Stimulated activated CD4-positive, alpha-beta T cell treated with anti-CD3 and anti-CD28 coated beads, TNF-alpha, amount 100 ng/mL, for 24 hours (primary cell): Measurements from ENCODE around the gene BRD9.
"Not testable (repeated sequence)": the region's sequence is repeated elsewhere in the genome, so short reads cannot be mapped to it uniquely, and the experiment has no call there.

Experiments
- DNase-seq, 3 experiments: peaks; one replicate each; pipeline ENCODE4 v3.0.0-alpha.2; 2020; ENCODE audit warnings: low read depth in 3 of 3

The BRD9 gene

DNA sequence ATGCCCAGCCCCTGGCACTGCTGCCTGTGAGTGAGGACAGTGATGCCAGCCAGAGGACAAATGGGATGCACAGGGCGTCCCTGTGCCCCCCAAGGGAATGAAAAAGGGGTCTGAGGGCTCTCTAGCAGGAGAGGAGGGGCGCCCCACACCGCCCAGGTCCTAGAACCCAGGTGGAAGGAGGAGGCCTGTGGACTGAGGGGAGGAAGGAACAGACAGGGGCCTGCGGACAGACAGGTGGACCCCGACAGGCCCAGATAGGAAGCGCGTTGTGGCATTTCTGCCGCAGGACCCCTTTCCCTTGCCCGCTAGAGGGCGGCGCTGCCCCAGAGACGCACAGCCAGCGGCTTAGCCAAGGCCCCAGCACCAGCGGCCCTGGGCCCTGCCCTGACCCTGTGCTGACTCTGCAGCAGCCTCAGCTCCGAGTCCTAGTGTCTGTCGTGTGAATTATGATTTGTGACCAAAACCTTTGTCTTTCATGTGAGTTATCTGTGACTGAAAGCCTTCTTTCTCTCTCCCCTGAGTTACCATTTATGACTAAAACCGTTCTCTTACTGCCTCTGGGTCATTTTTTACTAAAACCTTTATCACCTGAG lies 30.8 kb upstream of the BRD9 start:
- DNase-seq: peak; percentile 38 to 64 (median 45)

- DNase-seq: no peak
These were observed 30.1 kb upstream of the BRD9 start for GRCh38 chr5:922436-923280.

GRCh38 chr5:921456-922435 lies 29.1 kb upstream of the BRD9 start:
- DNase-seq: no peak

GRCh38 chr5:920321-920720 lies 27.7 kb upstream of the BRD9 start:
- DNase-seq: no peak

DNA sequence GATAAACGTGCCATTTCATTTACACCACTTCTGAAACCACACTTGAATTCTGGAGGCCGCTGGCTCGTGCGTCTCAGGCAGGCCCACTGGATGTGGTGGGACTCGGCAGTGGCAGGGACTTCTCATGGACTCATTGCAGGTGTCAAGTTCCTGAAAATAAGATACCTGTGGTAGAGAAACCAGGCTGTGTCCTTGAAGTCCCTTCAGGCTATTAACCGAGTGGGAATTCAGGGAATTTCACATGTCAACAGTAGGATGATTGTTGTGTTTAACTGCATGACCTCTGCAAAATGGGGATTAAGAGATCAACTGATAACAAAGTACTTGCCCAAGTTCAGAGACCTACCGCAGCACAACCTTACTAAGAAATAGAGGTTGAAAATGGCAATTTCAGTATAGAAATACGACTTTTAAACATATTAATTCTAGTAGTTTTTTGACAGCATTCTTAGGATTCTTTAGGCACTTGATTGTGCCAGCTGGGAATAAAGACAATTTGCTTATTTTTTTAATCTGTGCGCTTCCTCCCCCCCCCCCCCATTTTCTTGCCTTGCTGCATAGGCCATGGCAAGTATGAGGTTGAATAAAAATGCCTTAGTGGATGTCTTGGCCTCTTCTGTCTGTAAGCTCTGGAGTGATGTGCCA lies 26.9 kb upstream of the BRD9 start:
- DNase-seq: no peak

DNA sequence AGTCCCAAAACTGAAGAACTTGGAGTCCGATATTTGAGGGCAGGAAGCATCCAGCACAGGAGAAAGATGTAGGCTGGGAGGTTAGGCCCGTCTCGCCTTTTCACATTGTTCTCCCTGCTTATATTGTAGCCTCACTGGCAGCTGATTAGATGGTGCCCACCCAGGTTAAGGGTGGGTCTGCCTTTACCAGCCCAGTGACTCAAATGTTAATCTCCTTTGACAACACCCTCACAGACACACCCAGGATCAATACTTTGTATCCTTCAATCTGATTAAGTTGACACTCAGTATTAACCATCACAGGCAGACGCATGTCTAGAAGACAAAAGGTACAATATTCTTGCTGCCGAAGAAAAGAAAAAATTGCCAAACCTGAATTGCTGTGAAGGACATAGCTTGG lies 26.1 kb upstream of the BRD9 start:
- DNase-seq: not testable (repeated sequence)

DNA sequence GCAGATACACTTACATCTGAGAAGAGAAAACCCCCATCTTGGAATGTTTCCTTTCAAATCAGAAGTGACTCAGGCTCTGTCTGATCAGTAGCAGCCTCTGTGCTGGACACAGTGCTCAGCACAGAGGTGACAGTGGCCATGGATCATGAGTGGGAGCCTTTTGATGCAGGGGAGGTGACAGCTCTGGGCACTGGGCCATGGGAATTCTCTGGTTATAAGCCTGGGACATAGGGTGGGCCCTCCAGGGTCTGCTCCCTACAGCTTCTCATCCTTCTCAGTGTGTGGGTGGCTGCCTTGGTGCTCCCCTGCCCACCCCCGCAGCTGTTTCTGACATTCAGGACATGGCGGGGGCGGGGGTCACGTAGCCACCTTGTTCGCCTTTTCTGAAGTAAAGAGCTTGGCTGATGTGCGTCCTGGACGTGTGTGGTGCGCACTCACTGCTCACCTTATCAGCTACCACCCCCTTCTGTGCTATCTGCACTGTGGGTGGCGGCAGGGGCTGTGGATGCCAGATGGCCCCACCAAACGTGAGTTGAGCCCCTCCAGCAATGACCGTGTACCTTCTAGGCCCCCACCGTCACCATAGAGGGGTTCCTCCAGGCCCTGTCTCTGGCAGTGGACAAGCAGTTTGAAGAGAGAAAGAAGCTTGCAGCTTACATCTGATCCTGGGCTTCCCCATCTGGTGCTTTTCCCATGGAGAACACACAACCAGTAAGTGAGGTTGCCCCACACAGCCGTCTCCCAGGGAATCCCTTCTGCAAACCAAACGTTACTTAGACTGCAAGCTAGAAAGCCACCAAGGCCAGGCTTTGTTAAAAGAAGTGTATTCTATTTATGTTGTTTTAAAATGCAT lies 24.1 kb upstream of the BRD9 start:
- DNase-seq: no peak

DNA sequence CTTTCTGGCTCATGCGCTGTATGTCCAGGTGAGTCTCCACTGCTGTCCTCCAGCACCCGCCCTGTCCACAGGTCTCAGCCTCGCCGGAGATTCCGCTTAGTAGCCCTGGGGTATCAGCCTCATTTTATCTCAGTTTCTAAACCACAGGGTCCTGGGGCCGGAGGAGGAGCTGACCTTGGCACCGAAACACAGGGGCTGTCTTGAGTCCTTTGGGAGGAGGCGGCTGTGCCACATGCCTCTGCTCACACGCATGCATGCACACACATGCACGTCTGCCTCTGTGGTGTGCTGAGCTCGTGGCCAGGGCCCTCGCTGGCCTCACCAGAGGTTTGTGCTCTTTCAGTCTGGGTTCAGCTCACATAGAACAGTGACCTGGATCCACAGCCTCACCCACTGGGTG lies 23.3 kb upstream of the BRD9 start:
- DNase-seq: no peak

DNA sequence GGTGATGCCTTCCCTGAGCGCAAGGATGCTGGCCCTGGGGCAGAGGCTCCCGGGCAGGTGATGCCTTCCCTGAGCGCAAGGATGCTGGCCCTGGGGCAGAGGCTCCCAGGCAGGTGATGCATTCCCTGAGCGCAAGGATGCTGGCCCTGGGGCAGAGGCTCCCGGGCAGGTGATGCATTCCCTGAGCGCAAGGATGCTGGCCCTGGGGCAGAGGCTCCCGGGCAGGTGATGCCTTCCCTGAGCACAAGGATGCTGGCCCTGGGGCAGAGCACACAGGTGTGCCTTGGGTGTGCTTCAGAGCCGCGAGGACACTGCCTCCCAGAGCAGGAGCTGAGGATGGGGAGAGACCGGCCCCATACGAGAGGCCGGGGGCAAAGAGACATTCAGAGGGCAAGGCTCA lies 22.7 kb upstream of the BRD9 start:
- not testable (repeated sequence) for DNase-seq

DNA sequence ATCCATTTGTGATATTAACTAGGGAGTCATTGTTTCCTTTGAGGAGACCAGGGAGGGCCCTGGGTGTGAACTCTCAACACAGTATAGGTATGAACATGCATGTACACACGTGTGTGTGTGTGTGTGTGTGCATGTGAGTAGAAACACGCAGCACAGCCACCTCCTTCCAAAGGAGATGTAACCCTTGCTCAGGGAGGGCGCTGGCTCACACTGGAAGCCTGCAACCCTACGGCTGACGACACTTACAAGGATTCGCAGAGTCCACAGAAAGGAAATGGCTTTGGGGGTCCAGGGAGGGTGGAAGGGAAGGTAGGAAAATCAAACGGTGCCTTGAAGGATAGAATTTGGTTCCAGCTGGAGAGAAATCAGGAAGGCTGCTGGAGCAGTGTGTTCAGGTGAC lies 22.0 kb upstream of the BRD9 start:
- no peak for DNase-seq

- DNase-seq: no peak
These were observed 21.6 kb upstream of the BRD9 start for GRCh38 chr5:914174-914573.

- DNase-seq: peak; percentile 42 to 77 (median 58)
These were observed 19.9 kb upstream of the BRD9 start for GRCh38 chr5:912280-913091.

DNA sequence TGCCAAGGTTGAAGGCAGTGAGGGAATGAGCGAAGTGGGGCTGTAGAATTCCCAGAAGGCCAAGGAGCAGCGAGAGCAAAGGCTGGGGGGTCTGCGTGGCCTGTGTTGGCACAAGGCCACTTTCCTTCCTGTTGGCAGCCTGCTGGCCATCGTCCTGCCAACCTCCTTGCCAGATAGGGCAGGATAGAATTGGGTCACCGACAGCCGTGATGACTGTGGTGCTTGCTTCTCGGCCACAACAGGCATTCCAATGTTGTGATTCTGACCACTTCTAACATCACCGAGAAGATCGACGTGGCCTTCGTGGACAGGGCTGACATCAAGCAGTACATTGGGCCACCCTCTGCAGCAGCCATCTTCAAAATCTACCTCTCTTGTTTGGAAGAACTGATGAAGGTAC lies 19.0 kb upstream of the BRD9 start:
- DNase-seq: no peak

DNA sequence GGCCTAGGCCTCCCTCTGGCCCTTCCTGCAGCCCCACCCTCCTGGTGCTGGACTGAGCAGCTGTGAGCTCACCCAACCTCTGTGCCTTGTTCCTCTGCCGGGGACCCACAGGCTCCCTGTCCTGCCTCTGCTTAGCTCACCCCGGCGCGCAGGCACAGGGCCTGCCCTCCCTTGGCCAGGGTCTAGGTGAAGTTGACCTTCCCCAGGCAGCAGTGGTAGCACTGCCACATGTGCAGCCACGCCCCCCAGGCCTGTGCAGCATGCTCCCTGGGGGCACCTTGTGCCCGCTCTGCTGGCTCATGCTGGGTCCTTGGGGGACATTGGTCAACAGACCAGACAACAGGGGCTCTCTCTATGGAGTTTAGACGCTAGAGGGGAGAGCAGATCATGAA lies 18.2 kb upstream of the BRD9 start:
- no peak for DNase-seq

GRCh38 chr5:909994-910768 lies 17.6 kb upstream of the BRD9 start:
- no peak for DNase-seq

DNA sequence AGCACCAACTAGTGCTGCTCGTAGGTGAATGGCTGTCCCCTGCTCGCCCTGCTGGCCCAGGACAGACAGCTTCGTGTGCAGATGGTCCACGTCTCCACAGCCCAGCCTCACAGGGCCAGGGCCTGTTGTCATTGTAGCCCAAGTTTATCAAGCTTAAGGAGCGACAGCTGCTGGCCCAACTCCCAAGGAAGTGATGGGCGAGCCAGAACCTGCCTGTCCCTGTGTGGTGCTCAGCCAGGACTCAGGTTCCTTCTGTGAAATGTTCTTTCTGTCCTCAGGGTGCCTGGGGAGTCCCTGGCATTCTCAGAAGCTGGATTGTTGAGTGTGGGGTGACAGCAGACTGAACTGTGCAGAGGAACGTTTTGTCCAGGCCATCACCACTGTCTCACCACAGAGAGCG lies 16.5 kb upstream of the BRD9 start:
- DNase-seq: no peak

DNA sequence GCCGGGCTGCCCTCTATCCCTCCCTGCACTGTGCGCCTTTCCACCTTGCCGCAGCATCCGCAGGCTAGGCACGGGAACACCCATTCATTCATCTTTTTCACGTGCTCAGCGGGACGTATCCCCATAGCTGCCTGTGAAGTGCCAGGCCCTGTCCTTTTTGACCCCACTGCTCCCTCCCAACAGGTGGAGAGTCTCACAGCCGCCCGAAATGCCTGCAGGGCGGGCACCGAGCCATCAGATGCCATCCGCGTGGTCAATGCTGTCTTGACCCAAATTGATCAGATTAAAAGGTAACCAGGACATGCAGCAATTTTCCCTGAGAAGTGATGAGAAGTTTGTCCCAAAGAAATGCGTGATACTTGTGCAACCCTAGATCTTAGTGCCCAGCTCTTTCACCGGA lies 15.6 kb upstream of the BRD9 start:
- DNase-seq: no peak

GRCh38 chr5:907366-907910 lies 14.8 kb upstream of the BRD9 start:
- no peak for DNase-seq

- DNase-seq: no peak
These were observed 12.6 kb upstream of the BRD9 start for GRCh38 chr5:905139-905642.
